ENCODE results near the gene LRRC56.

Gene LRRC56

GRCh38 chr11:528166-528814 is 9.0 kb upstream of the LRRC56 start:
- Histone ChIP-seq H2AFZ (no peak overlapping the region), H3K79me2 (no peaks in the 10 kb centered on the region), H3K9ac (no peak overlapping the region), H3K4me3 (ENCODE audit: low read depth, low read length) (no peak overlapping the region), H3K4me1 (no peaks in the 10 kb centered on the region), H3K27ac (no peak overlapping the region), H3K36me3 (ENCODE audit: control insufficient read depth, insufficient read depth, low read length) (no peaks in the 10 kb centered on the region), H3K27me3 (ENCODE audit: control insufficient read depth, insufficient read depth, low read length) (no peaks in the 10 kb centered on the region), H3K9me3 (ENCODE audit: control insufficient read depth, low read length) (no peaks in the 10 kb centered on the region), H3K4me2 (ENCODE audit: low read length) (no peak overlapping the region)
- TF ChIP-seq CTCF (IDR thresholded peaks at IDR 0.05): no peak

GRCh38 chr11:528815-529727 is 8.3 kb upstream of the LRRC56 start:
- Histone ChIP-seq H3K4me2 (ENCODE audit: low read length) (no peak overlapping the region), H2AFZ (no peak overlapping the region), H3K9me3 (ENCODE audit: control insufficient read depth, low read length) (no peaks in the 10 kb centered on the region), H3K79me2 (no peaks in the 10 kb centered on the region), H3K9ac (no peak overlapping the region), H3K27ac (no peak overlapping the region), H3K27me3 (ENCODE audit: control insufficient read depth, insufficient read depth, low read length) (no peaks in the 10 kb centered on the region), H3K36me3 (ENCODE audit: control insufficient read depth, insufficient read depth, low read length) (no peaks in the 10 kb centered on the region), H3K4me3 (ENCODE audit: low read depth, low read length) (no peak overlapping the region), H3K4me1 (no peaks in the 10 kb centered on the region)
- TF ChIP-seq CTCF (IDR thresholded peaks at IDR 0.05): no peak

GRCh38 chr11:529728-530411 is 7.5 kb upstream of the LRRC56 start:
- H3K27me3 ChIP-seq (ENCODE audit: control insufficient read depth, insufficient read depth, low read length): no peaks in the 10 kb centered on the region
- H3K4me3 ChIP-seq (ENCODE audit: low read depth, low read length): no peak overlapping the region
- H3K9ac ChIP-seq: no peak overlapping the region
- H2AFZ ChIP-seq: no peak overlapping the region
- H3K4me1 ChIP-seq: no peaks in the 10 kb centered on the region
- no peak overlapping the region for H3K27ac ChIP-seq
- H3K4me2 ChIP-seq (ENCODE audit: low read length): no peak overlapping the region
- no peak for TF ChIP-seq CTCF (IDR thresholded peaks at IDR 0.05)
- no peaks in the 10 kb centered on the region for H3K36me3 ChIP-seq (ENCODE audit: control insufficient read depth, insufficient read depth, low read length)
- no peaks in the 10 kb centered on the region for H3K9me3 ChIP-seq (ENCODE audit: control insufficient read depth, low read length)
- H3K79me2 ChIP-seq: no peaks in the 10 kb centered on the region

- Histone ChIP-seq H3K36me3 (ENCODE audit: control insufficient read depth, insufficient read depth, low read length) (no peaks in the 10 kb centered on the region), H3K79me2 (no peaks in the 10 kb centered on the region), H3K27me3 (ENCODE audit: control insufficient read depth, insufficient read depth, low read length) (no peaks in the 10 kb centered on the region), H3K27ac (no peak overlapping the region), H3K4me2 (ENCODE audit: low read length) (no peak overlapping the region), H3K4me1 (no peaks in the 10 kb centered on the region), H3K4me3 (ENCODE audit: low read depth, low read length) (no peak overlapping the region), H3K9ac (no peak overlapping the region), H2AFZ (no peak overlapping the region), H3K9me3 (ENCODE audit: control insufficient read depth, low read length) (no peaks in the 10 kb centered on the region)
- no peak for TF ChIP-seq CTCF (IDR thresholded peaks at IDR 0.05)
Observed at GRCh38 chr11:530960-531831, 6.1 kb upstream of the LRRC56 start.

Measured in parathyroid adenoma (tissue), 2 donors.